Epidermal melanocyte (primary cell): ENCODE measurements around the gene HLA-DPB1.

Experiments
- DNase-seq: peaks from one replicate; pipeline ENCODE4 v3.0.0; 2011; ENCODE audit warnings: low spot score; ENCODE audit not compliant: insufficient read length

The HLA-DPB1 gene

DNA sequence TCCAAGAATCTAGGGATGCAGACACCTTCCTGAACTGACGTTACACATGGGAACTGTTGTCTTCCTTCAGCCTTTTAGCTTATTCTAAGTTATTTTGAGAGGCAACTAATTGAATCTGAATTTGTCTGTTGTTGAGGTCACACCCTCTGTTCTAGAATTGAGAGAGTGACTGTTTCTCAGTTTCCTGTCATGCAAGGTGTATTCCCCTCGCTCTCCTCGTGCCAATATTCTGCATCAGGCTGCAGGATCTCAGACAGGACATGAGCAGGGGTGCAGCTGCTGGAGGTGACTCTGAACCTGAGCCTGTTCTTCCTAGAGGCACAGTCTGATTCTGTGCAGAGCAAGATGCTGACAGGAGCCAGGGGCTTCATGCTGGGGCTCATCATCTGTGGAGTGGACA, 52.5 kb downstream of the HLA-DPB1 start:
- no peak for DNase-seq

DNA sequence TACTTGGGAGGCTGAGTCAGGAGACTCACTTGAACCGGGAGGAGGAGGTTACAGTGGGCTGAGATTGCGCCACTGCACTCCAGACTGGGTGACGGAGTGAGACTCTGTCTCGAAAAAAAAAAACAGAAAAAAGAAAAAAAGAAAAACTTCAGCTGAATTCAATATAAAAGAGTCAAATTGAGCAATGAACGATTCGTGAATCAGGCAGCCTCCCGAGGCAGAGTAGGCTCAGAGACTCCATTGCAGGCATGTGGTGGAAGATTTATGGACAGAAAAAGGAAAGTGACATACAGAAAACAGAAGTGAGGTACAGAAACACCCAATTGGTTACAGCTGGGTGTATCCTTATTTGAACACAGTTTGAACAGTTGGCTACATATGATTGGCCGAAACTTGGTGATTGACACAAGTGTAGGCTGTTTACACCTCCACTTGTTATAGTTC, 56.3 kb downstream of the HLA-DPB1 start:
- DNase-seq, result no peak

GRCh38 chr6:33136310-33136900, 60.6 kb downstream of the HLA-DPB1 start:
- DNase-seq, result no peak
